NCI-H1105 treated with DMSO at 0.1 percent for 48 hours (cell line): ENCODE data around the gene KIF26B.
A peak's percentile ranks its signal among the peaks of the same experiment; 100 is the strongest.

ENCODE experiments used
- DNase-seq: peaks from one replicate; lab custom pipeline; 2025; lab: John Stamatoyannopoulos, UW

The KIF26B gene

GRCh38 chr1:245465666-245466065 lies 310.9 kb downstream of the KIF26B start:
- DNase-seq = no peak

DNA sequence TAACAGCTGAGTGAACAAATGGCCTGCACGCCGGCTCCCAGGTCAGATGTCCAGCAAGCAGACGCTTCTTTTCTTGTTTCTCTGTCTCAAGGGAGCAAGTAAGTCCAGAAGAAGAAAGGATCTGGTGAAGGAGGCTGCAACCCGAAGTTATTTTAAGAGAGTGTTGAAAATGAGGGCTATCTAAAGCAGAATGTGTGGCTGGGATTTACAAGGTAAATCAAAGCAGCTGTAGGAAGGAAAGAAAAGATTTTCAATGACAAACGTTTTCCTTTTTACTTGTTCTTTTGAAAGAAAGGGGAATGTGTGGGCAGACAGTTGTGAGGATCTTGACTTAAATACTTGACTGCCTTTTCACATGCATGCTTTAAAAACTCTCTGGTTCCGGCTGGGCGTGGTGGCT lies 311.5 kb downstream of the KIF26B start:
- no peak for DNase-seq

DNA sequence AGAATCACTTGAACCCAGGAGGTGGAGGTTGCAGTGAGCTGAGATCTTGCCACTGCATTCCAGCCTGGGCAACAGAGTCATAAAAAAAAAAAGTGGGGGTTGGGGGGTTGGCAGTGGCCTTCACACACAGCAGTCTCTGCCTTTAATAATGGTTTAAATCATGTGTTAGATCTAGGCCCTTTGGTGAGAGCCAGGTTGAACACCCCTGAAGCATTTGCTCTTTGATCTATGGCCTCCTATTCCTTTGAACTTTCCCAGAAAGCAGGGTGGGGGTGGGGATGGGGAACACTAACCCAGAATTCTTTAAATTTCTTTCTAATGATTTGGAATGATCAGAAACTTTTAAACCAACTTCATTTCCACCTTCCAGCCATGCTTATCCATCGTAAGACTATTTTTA lies 313.0 kb downstream of the KIF26B start:
- no peak for DNase-seq

- DNase-seq = no peak
Observed at GRCh38 chr1:245469006-245469405, 314.2 kb downstream of the KIF26B start.

DNA sequence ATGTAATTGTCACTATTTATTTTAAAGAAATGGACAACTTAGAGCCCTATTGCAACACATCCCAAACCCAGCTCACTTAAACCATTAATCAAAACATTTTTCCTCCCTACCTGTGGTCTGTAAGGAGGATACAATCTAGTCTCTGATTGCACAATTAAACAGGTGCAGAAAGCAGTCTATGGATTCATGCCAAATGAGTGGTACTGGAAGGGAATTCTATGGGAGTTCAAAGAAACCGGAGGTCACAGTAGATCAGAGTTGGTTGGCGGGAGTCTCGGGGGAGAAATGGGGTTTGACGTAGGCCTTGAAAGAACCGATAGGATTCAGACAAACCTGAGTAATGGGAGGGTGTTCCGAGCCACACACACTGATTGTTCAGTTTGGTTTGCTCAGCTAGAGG lies 314.9 kb downstream of the KIF26B start:
- peak; percentile 47 for DNase-seq

- DNase-seq = no peak
Observed at GRCh38 chr1:245475126-245475525, 320.3 kb downstream of the KIF26B start.

- DNase-seq = no peak
Observed at GRCh38 chr1:245475961-245476516, 321.3 kb downstream of the KIF26B start.

DNA sequence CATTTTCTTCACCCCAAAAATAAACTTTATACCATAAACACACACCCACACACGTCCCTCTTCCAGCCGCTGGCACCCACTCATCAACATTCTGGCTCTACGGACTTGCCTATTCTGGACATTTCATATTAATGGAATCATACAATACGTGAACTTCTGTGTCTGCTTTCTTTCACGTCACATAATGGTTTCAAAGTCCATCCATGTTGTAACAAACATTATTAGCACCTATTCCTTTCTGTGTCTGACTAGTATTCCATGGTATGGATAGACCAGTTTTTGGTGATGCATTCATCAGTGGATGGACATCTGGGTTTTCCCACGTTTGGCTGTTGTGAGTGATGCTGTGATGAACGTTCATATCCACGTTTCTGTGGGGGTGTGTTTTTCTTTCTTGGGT lies 323.2 kb downstream of the KIF26B start:
- no peak for DNase-seq

DNA sequence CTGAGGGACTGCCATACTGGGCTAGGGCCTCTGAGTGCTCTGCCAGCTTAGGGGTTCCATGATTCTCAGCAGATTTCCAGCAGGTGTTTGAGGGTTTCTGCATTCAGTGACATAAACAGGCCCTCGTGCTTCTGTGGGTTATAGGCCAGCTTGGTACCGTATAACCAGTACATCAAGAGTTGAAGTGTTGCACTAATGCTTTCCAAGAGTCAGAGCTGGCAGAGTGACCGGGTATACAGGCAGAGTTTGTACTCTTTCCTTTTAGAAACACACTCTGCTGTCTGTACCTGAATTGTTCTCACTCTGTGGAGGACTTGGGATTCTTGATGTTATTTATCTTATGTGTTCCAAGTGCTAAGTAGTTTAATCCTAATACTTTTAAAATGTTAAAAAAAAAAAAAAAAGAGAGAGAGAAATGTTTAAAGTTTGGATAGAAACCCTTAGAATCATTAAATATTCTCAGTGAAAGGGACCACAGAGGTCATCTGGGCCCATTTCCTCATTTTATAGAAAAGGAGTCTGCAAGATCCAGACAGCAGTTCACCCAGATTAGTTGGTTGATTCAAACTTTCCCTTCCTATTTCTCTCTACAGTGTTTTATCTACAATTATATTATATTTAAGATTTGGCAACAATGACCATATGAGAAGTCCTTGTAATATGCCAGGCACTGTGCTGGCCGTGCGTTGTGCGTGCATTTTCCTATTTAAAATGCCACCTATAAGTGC lies 325.8 kb downstream of the KIF26B start:
- no peak for DNase-seq

GRCh38 chr1:245481261-245481660 lies 326.5 kb downstream of the KIF26B start:
- DNase-seq = no peak

- no peak for DNase-seq
Observed at GRCh38 chr1:245483247-245483646, 328.5 kb downstream of the KIF26B start.

GRCh38 chr1:245484176-245484575 lies 329.4 kb downstream of the KIF26B start:
- no peak for DNase-seq

- no peak for DNase-seq
Observed at GRCh38 chr1:245485996-245486395, 331.2 kb downstream of the KIF26B start.

DNA sequence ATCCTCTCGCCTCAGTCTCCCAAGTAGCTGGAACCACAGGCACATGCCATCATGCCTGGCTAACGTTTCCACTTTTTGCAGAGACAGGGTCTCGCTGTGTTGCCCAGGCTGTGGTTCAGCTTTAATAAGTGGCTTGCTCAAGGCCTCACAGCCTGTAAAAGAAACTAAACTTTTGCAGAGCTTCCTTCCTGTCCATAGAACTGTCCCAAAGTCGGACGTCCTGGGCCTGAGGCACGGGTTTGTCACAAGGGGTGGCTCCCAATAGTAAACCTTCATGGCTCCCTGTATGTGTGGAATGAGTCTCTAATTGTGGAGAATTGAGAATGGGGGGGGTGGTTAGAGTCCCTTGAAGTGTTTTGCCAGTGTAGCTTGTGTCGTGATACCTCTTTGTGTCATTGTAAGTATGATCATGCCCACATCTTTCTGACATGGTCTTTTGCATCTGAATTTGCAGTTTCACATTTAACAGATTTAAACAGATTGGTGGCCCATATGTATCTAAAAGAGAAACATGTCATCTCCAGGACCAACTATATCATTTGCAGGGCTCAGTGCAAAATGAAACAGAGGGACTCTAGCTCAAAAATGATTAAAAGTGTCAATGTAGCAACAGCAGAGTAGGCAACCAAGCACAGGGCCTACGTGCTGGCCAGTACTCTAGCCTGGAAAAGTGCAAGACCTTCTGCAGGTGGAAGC lies 332.1 kb downstream of the KIF26B start:
- DNase-seq = no peak

- DNase-seq = no peak
Observed at GRCh38 chr1:245488346-245489129, 333.8 kb downstream of the KIF26B start.

GRCh38 chr1:245489838-245490237 lies 335.1 kb downstream of the KIF26B start:
- no peak for DNase-seq

DNA sequence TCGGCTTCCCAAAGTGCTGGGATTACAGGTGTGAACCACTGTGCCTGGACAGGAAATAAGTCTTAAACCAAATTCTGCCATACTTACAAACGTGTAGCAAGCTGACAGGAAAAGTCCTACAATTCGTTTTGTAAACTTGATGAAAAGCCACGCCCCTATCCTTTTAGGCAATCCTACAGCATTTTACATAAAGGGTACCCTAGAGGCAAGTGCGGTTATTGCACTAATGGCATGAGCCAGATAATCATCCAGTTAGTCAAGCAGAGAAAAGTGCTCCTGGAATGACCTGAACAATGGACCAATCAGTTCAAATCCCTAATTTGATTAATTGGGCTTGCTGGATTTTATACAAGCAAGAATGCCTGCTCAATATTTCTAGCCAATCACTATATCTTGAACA lies 338.2 kb downstream of the KIF26B start:
- DNase-seq = no peak

GRCh38 chr1:245495681-245496080 lies 340.9 kb downstream of the KIF26B start:
- DNase-seq = no peak

DNA sequence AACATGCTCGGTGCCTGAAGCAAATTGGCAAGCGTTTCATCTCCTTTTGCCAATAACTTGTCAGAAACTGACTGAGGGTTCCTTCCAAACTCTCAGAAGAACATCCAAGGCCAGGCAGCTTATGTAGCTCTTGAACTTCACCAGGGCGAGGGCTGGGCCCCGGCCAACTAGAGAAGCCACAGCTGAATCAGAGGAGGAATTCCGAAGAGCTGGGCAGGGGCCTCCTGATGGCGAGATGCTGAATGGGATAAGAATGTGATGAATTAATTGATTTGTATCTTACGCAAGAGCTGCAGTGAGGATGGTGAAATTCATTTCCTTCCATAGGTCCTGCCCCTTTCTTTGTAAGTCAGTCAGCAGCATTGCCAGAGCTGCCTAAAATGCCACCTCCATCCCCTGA lies 345.8 kb downstream of the KIF26B start:
- DNase-seq = no peak

- DNase-seq = no peak
Observed at GRCh38 chr1:245501633-245502032, 346.8 kb downstream of the KIF26B start.

- no peak for DNase-seq
Observed at GRCh38 chr1:245503548-245503947, 348.8 kb downstream of the KIF26B start.

- no peak for DNase-seq
Observed at GRCh38 chr1:245510144-245510543, 355.4 kb downstream of the KIF26B start.
